Cardiac muscle cell (in vitro differentiated cells and primary cell): ENCODE measurements around the gene ALOX15B. TPM values are rescaled to one million over a fixed set of nuclear protein-coding genes. Genes with fewer than 3 reads are reported as not detected.
A peak's percentile ranks its signal among the peaks of the same experiment; 100 is the strongest.

Experiments
- DNase-seq, 2 donors: peaks; one replicate each; pipeline versions ENCODE4 v3.0.0 to v3.0.0-alpha.2; 2010 to 2017; ENCODE audit warnings: low read depth in 1 of 2, low spot score in 1 of 2
- H3K27ac ChIP-seq: fragments of 200-600 bp; sonication (generic); 2 replicates; pipeline ENCODE4 v1.5.1; 2016
- H3K27me3 ChIP-seq: fragments of 200-600 bp; sonication (generic); 2 replicates; pipeline ENCODE4 v1.6.0; 2016; ENCODE audit warnings: control low read depth
- H3K36me3 ChIP-seq: fragments of 200-600 bp; sonication (generic); 2 replicates; pipeline ENCODE4 v1.5.1; 2016; ENCODE audit warnings: control low read depth
- H3K4me1 ChIP-seq: fragments of 200-600 bp; sonication (generic); 2 replicates; pipeline ENCODE4 v1.8.1; 2017; ENCODE audit warnings: low read depth, mild to moderate bottlenecking, mixed run types
- H3K4me3 ChIP-seq: fragments of 200-600 bp; sonication (generic); 2 replicates; pipeline ENCODE4 v1.5.1; 2016; ENCODE audit warnings: mild to moderate bottlenecking
- H3K9me3 ChIP-seq: fragments of 200-600 bp; sonication (generic); 2 replicates; pipeline ENCODE4 v1.5.1; 2017; ENCODE audit warnings: low read depth, mild to moderate bottlenecking, control low read depth
- CTCF ChIP-seq: IDR thresholded peaks from 2 replicates; pipeline ENCODE4 v1.5.1; 2012; ENCODE audit warnings: low read depth, mild to moderate bottlenecking, low read length
- polyA plus RNA-seq: library from polyadenylated mRNA; unstranded; fragments of >200 nt; fragmentation: Nextera tagmentation; extraction: Ambion mirVana; gene quantifications from 2 replicates; pipeline ENCODE4 v1.2.1, GENCODE V29; 2016
- total RNA-seq: library from RNA; depleted of rRNA; stranded (reverse); fragments of >200 nt; gene quantifications from 2 replicates; pipeline ENCODE4 v1.2.3, GENCODE V29; 2016

ALOX15B gene
- total and polyA plus RNA-seq, 2 experiments from 2014 or later: 0.12 to 0.33 TPM

GRCh38 chr17:8084250-8084649 is 45.4 kb downstream of the ALOX15B start:
- no peak for DNase-seq
- no peaks in the 10 kb centered on the region for H3K36me3 ChIP-seq
- no peak overlapping the region for H3K4me3 ChIP-seq
- peaks cover 75% of the 10 kb centered on the region for H3K27me3 ChIP-seq
- no peak for TF ChIP-seq CTCF
- no peaks in the 10 kb centered on the region for H3K9me3 ChIP-seq
- H3K4me1 ChIP-seq: no peaks in the 10 kb centered on the region
- no peak overlapping the region for H3K27ac ChIP-seq

- Histone ChIP-seq H3K27me3 (peaks cover 65% of the 10 kb centered on the region), H3K9me3 (no peaks in the 10 kb centered on the region), H3K27ac (no peak within 1 kb of the TSS), H3K4me1 (no peaks in the 10 kb centered on the region), H3K36me3 (no peaks in the 10 kb centered on the region), H3K4me3 (no peak within 1 kb of the TSS)
- no peak for DNase-seq
- TF ChIP-seq CTCF: no peak
These were observed 48.5 kb downstream of the ALOX15B start, which contains the start of gene ALOX12B for GRCh38 chr17:8087075-8087951. Gene ALOX12B (minus strand): TSS chr17:8087716. CDS start chr17:8087442, 274 bp downstream.

- H3K36me3 ChIP-seq: no peaks in the 10 kb centered on the region
- no peak overlapping the region for H3K4me3 ChIP-seq
- no peaks in the 10 kb centered on the region for H3K9me3 ChIP-seq
- H3K27me3 ChIP-seq: peaks cover 59% of the 10 kb centered on the region
- H3K4me1 ChIP-seq: no peaks in the 10 kb centered on the region
- TF ChIP-seq CTCF: no peak
- no peak for DNase-seq
- no peak overlapping the region for H3K27ac ChIP-seq
These were observed 49.0 kb downstream of the ALOX15B start for GRCh38 chr17:8087952-8088230.

- no peak for DNase-seq
- Histone ChIP-seq H3K9me3 (no peaks in the 10 kb centered on the region), H3K27ac (no peak overlapping the region), H3K4me1 (no peaks in the 10 kb centered on the region), H3K4me3 (no peak overlapping the region), H3K27me3 (peaks cover 42% of the 10 kb centered on the region), H3K36me3 (no peaks in the 10 kb centered on the region)
- no peak for TF ChIP-seq CTCF
These were observed 50.9 kb downstream of the ALOX15B start for GRCh38 chr17:8089728-8090127.

- DNase-seq: peak in 1 of 2 donors; percentile 9
- H3K27me3 ChIP-seq: peaks cover 36% of the 10 kb centered on the region
These were observed 52.3 kb downstream of the ALOX15B start for GRCh38 chr17:8091033-8091687.

More at GRCh38 chr17:8091033-8091687, 52.3 kb downstream of the ALOX15B start:
- no peak for TF ChIP-seq CTCF
- Histone ChIP-seq H3K9me3 (no peaks in the 10 kb centered on the region), H3K36me3 (no peaks in the 10 kb centered on the region), H3K27ac (no peak overlapping the region), H3K4me3 (no peak overlapping the region), H3K4me1 (no peaks in the 10 kb centered on the region)
